ENCODE measurements around the gene IGFL1. TPM values are rescaled to one million over a fixed set of nuclear protein-coding genes. Genes with fewer than 3 reads are reported as not detected.

IGFL1 gene
- total RNA-seq, 1 experiment from 2014 or later: not detected

DNA sequence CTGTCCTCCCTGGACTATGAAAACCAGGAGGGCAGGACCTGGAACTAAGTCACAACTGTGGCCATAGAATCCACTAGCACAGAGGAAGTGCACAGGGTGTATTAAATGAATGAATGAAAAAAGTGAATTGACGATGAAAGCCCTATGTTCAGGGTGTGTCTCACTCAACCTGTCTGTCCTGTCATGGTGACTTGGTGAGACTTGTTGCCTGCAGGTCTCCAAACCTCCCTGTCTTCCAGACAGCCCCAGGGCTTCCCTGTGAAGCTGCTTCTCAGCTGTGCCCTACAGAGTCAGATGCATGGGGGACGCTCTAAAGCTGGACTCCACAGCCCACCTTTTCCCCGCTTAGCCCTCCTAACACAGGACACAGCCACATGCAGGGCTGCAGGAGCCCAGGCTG lies 4.8 kb upstream of the IGFL1 start:
- no peak overlapping the region for H3K27ac ChIP-seq (ENCODE audit: low read depth, low read length)
- H4K20me1 ChIP-seq (ENCODE audit: insufficient read depth): no peaks in the 10 kb centered on the region
- ChIA-PET RAD21 (ENCODE audit: low non-redundant PET in 1 of 2, low total read pairs in 2 of 2, uncharacterized antibody in 2 of 2, unreplicated experiment in 2 of 2) (no interaction called here), CTCF (no interaction called here), POLR2A (no interaction called here)
- TF ChIP-seq POLR2AphosphoS5 (IDR thresholded peaks at IDR 0.05; ENCODE audit: low read depth, low read length) (no peak), FOSL1 (IDR thresholded peaks at IDR 0.05; ENCODE audit: low read depth) (no peak), SIN3A (IDR thresholded peaks at IDR 0.05; ENCODE audit: low read depth) (no peak), ZNF274 (IDR thresholded peaks at IDR 0.05; ENCODE audit: low read depth, low read length) (no peak), EZH2phosphoT487 (IDR thresholded peaks at IDR 0.05; ENCODE audit: borderline replicate concordance) (no peak), YY1 (IDR thresholded peaks at IDR 0.05; ENCODE audit: extremely low read depth, insufficient replicate concordance, low read depth, low read length) (no peak), ZFX (IDR thresholded peaks at IDR 0.05) (no peak), TCF7L2 (IDR thresholded peaks at IDR 0.05; ENCODE audit: borderline replicate concordance, extremely low read depth, insufficient read depth, insufficient read length) (no peak), RAD21 (IDR thresholded peaks at IDR 0.05; ENCODE audit: low read depth) (no peak), JUND (IDR thresholded peaks at IDR 0.05) (no peak), POLR2A (IDR thresholded peaks at IDR 0.05; ENCODE audit: borderline replicate concordance, extremely low read depth, insufficient read depth, insufficient read length) (no peak), SP1 (IDR thresholded peaks at IDR 0.05; ENCODE audit: low read depth) (no peak), SRF (IDR thresholded peaks at IDR 0.05; ENCODE audit: low read depth) (no peak), EZH2 (IDR thresholded peaks at IDR 0.05) (no peak), CBX3 (IDR thresholded peaks at IDR 0.05; ENCODE audit: low read depth) (no peak)
- TF ChIP-seq, protein P1, sequence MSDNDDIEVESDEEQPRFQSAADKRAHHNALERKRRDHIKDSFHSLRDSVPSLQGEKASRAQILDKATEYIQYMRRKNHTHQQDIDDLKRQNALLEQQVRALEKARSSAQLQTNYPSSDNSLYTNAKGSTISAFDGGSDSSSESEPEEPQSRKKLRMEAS (IDR thresholded peaks at IDR 0.05): no peak
- TF ChIP-seq, protein P2, sequence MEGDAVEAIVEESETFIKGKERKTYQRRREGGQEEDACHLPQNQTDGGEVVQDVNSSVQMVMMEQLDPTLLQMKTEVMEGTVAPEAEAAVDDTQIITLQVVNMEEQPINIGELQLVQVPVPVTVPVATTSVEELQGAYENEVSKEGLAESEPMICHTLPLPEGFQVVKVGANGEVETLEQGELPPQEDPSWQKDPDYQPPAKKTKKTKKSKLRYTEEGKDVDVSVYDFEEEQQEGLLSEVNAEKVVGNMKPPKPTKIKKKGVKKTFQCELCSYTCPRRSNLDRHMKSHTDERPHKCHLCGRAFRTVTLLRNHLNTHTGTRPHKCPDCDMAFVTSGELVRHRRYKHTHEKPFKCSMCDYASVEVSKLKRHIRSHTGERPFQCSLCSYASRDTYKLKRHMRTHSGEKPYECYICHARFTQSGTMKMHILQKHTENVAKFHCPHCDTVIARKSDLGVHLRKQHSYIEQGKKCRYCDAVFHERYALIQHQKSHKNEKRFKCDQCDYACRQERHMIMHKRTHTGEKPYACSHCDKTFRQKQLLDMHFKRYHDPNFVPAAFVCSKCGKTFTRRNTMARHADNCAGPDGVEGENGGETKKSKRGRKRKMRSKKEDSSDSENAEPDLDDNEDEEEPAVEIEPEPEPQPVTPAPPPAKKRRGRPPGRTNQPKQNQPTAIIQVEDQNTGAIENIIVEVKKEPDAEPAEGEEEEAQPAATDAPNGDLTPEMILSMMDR (IDR thresholded peaks at IDR 0.05 in 2 of 3, conservative IDR thresholded peaks at IDR 0.05 in 1 of 3; ENCODE audit: borderline replicate concordance in 1 of 3, insufficient read depth in 1 of 3, low read depth in 2 of 3, low read length in 2 of 3): no peak
- DNase-seq (ENCODE audit: low read depth, low spot score) (no peak), ATAC-seq (no peak)
- intact Hi-C loops (cut with micrococcal nuclease): no loop called here
- BruUV-seq (replicated peaks): no TSS peak
- no peak overlapping the region for H3K4me3 ChIP-seq (replicated peaks in 1 of 2; ENCODE audit: low read depth in 1 of 2, low read length in 2 of 2)
- H3K4me2 ChIP-seq (ENCODE audit: low read length): no peak overlapping the region
- no peaks in the 10 kb centered on the region for H3K9me3 ChIP-seq (ENCODE audit: control insufficient read depth in 1 of 2, insufficient read depth in 1 of 2, low read depth in 1 of 2, low read length in 2 of 2)
- no peaks in the 10 kb centered on the region for H3K36me3 ChIP-seq (ENCODE audit: control insufficient read depth in 1 of 2, insufficient read depth in 2 of 2, low read length in 2 of 2)
- no peak overlapping the region for H2AFZ ChIP-seq (ENCODE audit: low read depth, low read length, poor library complexity, severe bottlenecking)
- H3K27me3 ChIP-seq (ENCODE audit: insufficient read depth, low read length): peaks cover 89% of the 10 kb centered on the region
- H3K9me2 ChIP-seq (ENCODE audit: insufficient read depth): no peaks in the 10 kb centered on the region
- H3K4me1 ChIP-seq (ENCODE audit: control insufficient read depth in 1 of 2, insufficient read depth in 2 of 2, low read length in 2 of 2): no peaks in the 10 kb centered on the region
- H3K79me2 ChIP-seq (ENCODE audit: insufficient read depth, low read length): no peaks in the 10 kb centered on the region
- H3K9ac ChIP-seq (ENCODE audit: low read length): no peak overlapping the region
